H9 (cell line): ENCODE measurements around the gene MEGF8. TPM values are rescaled to one million over a fixed set of nuclear protein-coding genes. Genes with fewer than 3 reads are reported as not detected.

Source experiments
- DNase-seq: peaks from one replicate; pipeline ENCODE4 v3.0.0-alpha.2; 2017
- H2AFZ ChIP-seq: one replicate; pipeline ENCODE4 v1.6.1; 2013; ENCODE audit warnings: mild to moderate bottlenecking, low read length, control low read depth, moderate library complexity
- H2AK5ac ChIP-seq: 2 replicates; pipeline ENCODE4 v1.6.1; 2013; ENCODE audit warnings: low read length, control low read depth, mixed read lengths; ENCODE audit not compliant: insufficient read length
- H2BK120ac ChIP-seq: one replicate; pipeline ENCODE4 v1.6.1; 2013; ENCODE audit warnings: low read depth, mild to moderate bottlenecking, low read length, control low read depth, inconsistent platforms; ENCODE audit not compliant: poor library complexity, severe bottlenecking
- H2BK12ac ChIP-seq: 2 replicates; pipeline ENCODE4 v1.6.1; 2013; ENCODE audit warnings: low read length, control low read depth, mixed read lengths, low read depth; ENCODE audit not compliant: insufficient read length
- H2BK15ac ChIP-seq: 2 replicates; pipeline ENCODE4 v1.6.1; 2013; ENCODE audit warnings: low read depth, low read length, control low read depth
- H2BK20ac ChIP-seq: one replicate; pipeline ENCODE4 v1.6.1; 2013; ENCODE audit warnings: low read depth, mild to moderate bottlenecking, low read length, control low read depth, inconsistent platforms; ENCODE audit not compliant: poor library complexity, severe bottlenecking
- H2BK5ac ChIP-seq: 2 replicates; pipeline ENCODE4 v1.6.1; 2013; ENCODE audit warnings: low read length, control low read depth, mixed read lengths; ENCODE audit not compliant: insufficient read length
- H3K14ac ChIP-seq: 2 replicates; pipeline ENCODE4 v1.6.1; 2013; ENCODE audit warnings: low read length, control low read depth; ENCODE audit not compliant: insufficient read depth
- H3K18ac ChIP-seq: 2 replicates; pipeline ENCODE4 v1.6.1; 2013; ENCODE audit warnings: low read depth, mild to moderate bottlenecking, mixed read lengths, low read length, control low read depth; ENCODE audit not compliant: insufficient read length
- H3K23ac ChIP-seq: 2 replicates; pipeline ENCODE4 v1.6.1; 2013; ENCODE audit warnings: low read length, control low read depth, mixed read lengths, low read depth; ENCODE audit not compliant: insufficient read length
- H3K23me2 ChIP-seq: 2 replicates; pipeline ENCODE4 v1.6.1; 2013; ENCODE audit warnings: low read depth, mild to moderate bottlenecking, mixed read lengths, low read length, control low read depth; ENCODE audit not compliant: insufficient read length, poor library complexity, severe bottlenecking
- H3K27ac ChIP-seq: 2 replicates; pipeline ENCODE4 v1.5.1; 2013; ENCODE audit warnings: low read length, control low read depth, mixed read lengths, low read depth; ENCODE audit not compliant: insufficient read length
- H3K27me3 ChIP-seq: 2 replicates; pipeline ENCODE4 v1.6.1; 2013; ENCODE audit warnings: low read length, control low read depth, inconsistent platforms; ENCODE audit not compliant: insufficient read depth
- H3K4ac ChIP-seq: 2 replicates; pipeline ENCODE4 v1.6.1; 2013; ENCODE audit warnings: low read depth, mild to moderate bottlenecking, control low read depth, inconsistent platforms, low read length, moderate library complexity
- H3K4me1 ChIP-seq: 2 replicates; pipeline ENCODE4 v1.6.1; 2013; ENCODE audit warnings: low read length, control low read depth, inconsistent platforms; ENCODE audit not compliant: insufficient read depth
- H3K4me2 ChIP-seq: 2 replicates; pipeline ENCODE4 v1.6.1; 2013; ENCODE audit warnings: low read length, control low read depth, mixed read lengths; ENCODE audit not compliant: insufficient read length, insufficient read depth
- H3K56ac ChIP-seq: 2 replicates; pipeline ENCODE4 v1.6.1; 2013; ENCODE audit warnings: low read depth, mild to moderate bottlenecking, mixed read lengths, low read length, control low read depth; ENCODE audit not compliant: insufficient read length
- H3K79me1 ChIP-seq: 2 replicates; pipeline ENCODE4 v1.6.1; 2013; ENCODE audit warnings: low read depth, mild to moderate bottlenecking, moderate library complexity, low read length, control low read depth, inconsistent platforms; ENCODE audit not compliant: insufficient read depth, poor library complexity, severe bottlenecking
- H3K79me2 ChIP-seq: 2 replicates; pipeline ENCODE4 v1.6.1; 2013; ENCODE audit warnings: low read length, control low read depth, inconsistent platforms; ENCODE audit not compliant: insufficient read depth
- H3K9ac ChIP-seq: 2 replicates; pipeline ENCODE4 v1.6.1; 2013; ENCODE audit warnings: low read length, control low read depth, mixed read lengths; ENCODE audit not compliant: insufficient read length; ENCODE audit errors: extremely low read depth
- H3K9me3 ChIP-seq: one replicate; pipeline ENCODE4 v1.6.1; 2013; ENCODE audit warnings: low read depth, low read length, inconsistent platforms; ENCODE audit not compliant: control insufficient read depth
- H3T11ph ChIP-seq: one replicate; pipeline ENCODE4 v1.6.1; 2013; ENCODE audit warnings: mild to moderate bottlenecking, low read length, control low read depth, inconsistent platforms
- H4K20me1 ChIP-seq: one replicate; pipeline ENCODE4 v1.6.1; 2013; ENCODE audit not compliant: control insufficient read depth, insufficient read length, insufficient read depth
- H4K5ac ChIP-seq: 2 replicates; pipeline ENCODE4 v1.6.1; 2013; ENCODE audit warnings: low read depth, mild to moderate bottlenecking, mixed read lengths, low read length, control low read depth; ENCODE audit not compliant: insufficient read length
- H4K8ac ChIP-seq: replicated peaks from 2 replicates; pipeline ENCODE4 v1.6.1; 2013; ENCODE audit warnings: low read length, control low read depth, mixed read lengths, low read depth; ENCODE audit not compliant: insufficient read length
- H4K91ac ChIP-seq: 2 replicates; pipeline ENCODE4 v1.6.1; 2013; ENCODE audit warnings: low read depth, mild to moderate bottlenecking, moderate library complexity, mixed read lengths, low read length, control low read depth; ENCODE audit not compliant: insufficient read length
- H3K27ac Mint-ChIP-seq, 3 experiments: 2 replicates in 2 of 3; 3 replicates in 1 of 3; pipeline ENCODE4 v1.8.0; 2020 to 2021; ENCODE audit warnings: mixed read lengths in 3 of 3, mild to moderate bottlenecking in 1 of 3, moderate library complexity in 1 of 3
- H3K27me3 Mint-ChIP-seq: 2 replicates; pipeline ENCODE4 v1.8.0; 2021; ENCODE audit warnings: low read depth, mild to moderate bottlenecking, moderate library complexity, mixed read lengths
- H3K36me3 Mint-ChIP-seq, 3 experiments: 2 replicates in 2 of 3; 3 replicates in 1 of 3; pipeline ENCODE4 v1.8.0; 2020 to 2021; ENCODE audit warnings: low read depth in 3 of 3, mixed read lengths in 3 of 3; ENCODE audit not compliant: insufficient read depth in 1 of 3
- H3K4me1 Mint-ChIP-seq, 2 experiments: 2 replicates each; pipeline ENCODE4 v1.8.0; 2020; ENCODE audit warnings: mixed read lengths in 2 of 2
- H3K4me3 Mint-ChIP-seq, 2 experiments: 2 replicates in 1 of 2; 3 replicates in 1 of 2; pipeline ENCODE4 v1.8.0; 2020 to 2021; ENCODE audit warnings: mild to moderate bottlenecking in 2 of 2, mixed read lengths in 2 of 2, moderate library complexity in 1 of 2
- H3K9me3 Mint-ChIP-seq, 2 experiments: 2 replicates in 1 of 2; 3 replicates in 1 of 2; pipeline ENCODE4 v1.8.0; 2020; ENCODE audit warnings: mild to moderate bottlenecking in 2 of 2, mixed read lengths in 2 of 2, moderate library complexity in 1 of 2
- WGBS: extraction: QIAGEN DNeasy Blood & Tissue Kit; methylation state at CpG from one replicate; pipeline ENCODE4 v1.1.7; 2013; ENCODE audit warnings: missing lambda C conversion rate, low lambda C conversion rate, mixed read lengths; ENCODE audit not compliant: insufficient read length; ENCODE audit errors: extremely low coverage; 5-methylcytosine and 5-hydroxymethylcytosine counted together
- total RNA-seq: library from RNA; stranded (reverse); gene quantifications from 2 replicates; pipeline ENCODE4 v1.2.1, GENCODE V29; 2021
- TF ChIP-seq, protein P1 (sequence below): fragments of 200-600 bp; sonication (generic); conservative IDR thresholded peaks from 3 replicates; pipeline ENCODE4 v1.8.0; 2021; ENCODE audit warnings: antibody characterized with exemption, mild to moderate bottlenecking

MEGF8 gene
- total RNA-seq, 1 experiment from 2014 or later = 28.4 TPM

DNA sequence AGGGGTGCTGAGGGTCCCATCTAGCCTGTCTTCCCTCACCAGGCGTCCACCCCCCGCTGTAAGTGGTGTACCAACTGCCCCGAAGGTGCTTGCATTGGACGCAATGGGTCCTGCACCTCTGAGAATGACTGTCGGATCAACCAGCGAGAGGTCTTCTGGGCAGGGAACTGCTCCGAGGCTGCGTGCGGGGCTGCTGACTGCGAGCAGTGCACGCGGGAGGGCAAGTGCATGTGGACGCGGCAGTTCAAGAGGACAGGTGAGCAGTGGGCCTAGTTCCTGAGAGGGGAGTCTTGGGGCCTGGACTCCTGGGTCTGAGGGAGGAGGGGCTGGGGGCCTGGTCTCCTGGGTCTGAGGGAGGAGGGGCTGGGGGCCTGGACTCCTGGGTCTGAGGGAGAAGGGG is 36.9 kb downstream of the MEGF8 start:
- no CpG with 5 or more reads among the region's 14 CpGs for WGBS
- no peak for DNase-seq
- H2AK5ac ChIP-seq = no peak overlapping the region

More for the DNA sequence above, 36.9 kb downstream of the MEGF8 start:
- no peak overlapping the region for H3K4me3 Mint-ChIP-seq
- no peaks in the 10 kb centered on the region for H3K27me3 Mint-ChIP-seq
- Histone ChIP-seq H3K14ac (no peak overlapping the region), H3K23me2 (no peaks in the 10 kb centered on the region), H3K23ac (no peak overlapping the region), H3K4me2 (no peak overlapping the region), H4K20me1 (no peaks in the 10 kb centered on the region), H3K4me1 (no peaks in the 10 kb centered on the region), H3K79me1 (no peaks in the 10 kb centered on the region), H3K9me3 (peaks cover 6% of the 10 kb centered on the region), H2BK12ac (no peak overlapping the region), H4K5ac (no peak overlapping the region), H4K8ac (no peak overlapping the region), H3K27ac (no peak overlapping the region), H3K79me2 (no peaks in the 10 kb centered on the region), H2BK5ac (no peak overlapping the region), H3K56ac (no peak overlapping the region), H3K18ac (no peak overlapping the region), H2BK15ac (no peak overlapping the region), H2BK20ac (no peak overlapping the region), H2BK120ac (no peak overlapping the region), H3K27me3 (no peaks in the 10 kb centered on the region), H3K9ac (no peak overlapping the region), H2AFZ (no peak overlapping the region), H4K91ac (no peak overlapping the region), H3T11ph (no peak overlapping the region), H3K4ac (no peak overlapping the region)
- H3K4me1 Mint-ChIP-seq = peaks cover 8 to 35% of the 10 kb centered on the region in 2 experiments
- peaks cover 32 to 49% (median 47%) of the 10 kb centered on the region in 3 experiments for H3K36me3 Mint-ChIP-seq
- peak overlapping the region in 2 of 3 experiments; percentile 90 to 96; a peak in 4 of 7 replicates for H3K27ac Mint-ChIP-seq
- H3K9me3 Mint-ChIP-seq = peaks cover 5 to 6% of the 10 kb centered on the region in 2 experiments; a peak in 4 of 5 replicates
- TF ChIP-seq, protein P1, sequence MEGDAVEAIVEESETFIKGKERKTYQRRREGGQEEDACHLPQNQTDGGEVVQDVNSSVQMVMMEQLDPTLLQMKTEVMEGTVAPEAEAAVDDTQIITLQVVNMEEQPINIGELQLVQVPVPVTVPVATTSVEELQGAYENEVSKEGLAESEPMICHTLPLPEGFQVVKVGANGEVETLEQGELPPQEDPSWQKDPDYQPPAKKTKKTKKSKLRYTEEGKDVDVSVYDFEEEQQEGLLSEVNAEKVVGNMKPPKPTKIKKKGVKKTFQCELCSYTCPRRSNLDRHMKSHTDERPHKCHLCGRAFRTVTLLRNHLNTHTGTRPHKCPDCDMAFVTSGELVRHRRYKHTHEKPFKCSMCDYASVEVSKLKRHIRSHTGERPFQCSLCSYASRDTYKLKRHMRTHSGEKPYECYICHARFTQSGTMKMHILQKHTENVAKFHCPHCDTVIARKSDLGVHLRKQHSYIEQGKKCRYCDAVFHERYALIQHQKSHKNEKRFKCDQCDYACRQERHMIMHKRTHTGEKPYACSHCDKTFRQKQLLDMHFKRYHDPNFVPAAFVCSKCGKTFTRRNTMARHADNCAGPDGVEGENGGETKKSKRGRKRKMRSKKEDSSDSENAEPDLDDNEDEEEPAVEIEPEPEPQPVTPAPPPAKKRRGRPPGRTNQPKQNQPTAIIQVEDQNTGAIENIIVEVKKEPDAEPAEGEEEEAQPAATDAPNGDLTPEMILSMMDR = no peak
